Epithelial cell of esophagus (primary cell): ENCODE measurements around the gene ATXN10.
"Not testable (repeated sequence)": the region's sequence is repeated elsewhere in the genome, so short reads cannot be mapped to it uniquely, and the experiment has no call there.

Source experiments
- DNase-seq: peaks from one replicate; pipeline ENCODE4 v3.0.0; 2010; ENCODE audit warnings: low read depth
- H3K4me3 ChIP-seq: 2 replicates; pipeline ENCODE4 v1.5.1; 2011; ENCODE audit warnings: mild to moderate bottlenecking, low read length, control low read depth
- CTCF ChIP-seq: IDR thresholded peaks from 2 replicates; pipeline ENCODE4 v1.5.1; 2011; ENCODE audit warnings: low read depth, mild to moderate bottlenecking, low read length, control low read depth, inconsistent platforms; ENCODE audit not compliant: insufficient read depth; ENCODE audit errors: missing control alignments

Gene ATXN10

GRCh38 chr22:45710469-45710868, 38.8 kb downstream of the ATXN10 start:
- DNase-seq: no peak
- H3K4me3 ChIP-seq: no peak overlapping the region

GRCh38 chr22:45714390-45714789, 42.8 kb downstream of the ATXN10 start:
- not testable (repeated sequence) for H3K4me3 ChIP-seq, DNase-seq

More at GRCh38 chr22:45710469-45710868, 38.8 kb downstream of the ATXN10 start:
- TF ChIP-seq CTCF: no peak

- no peak for TF ChIP-seq CTCF
- no peak overlapping the region for H3K4me3 ChIP-seq
- peak; percentile 71 for DNase-seq
Measured at GRCh38 chr22:45717789-45718188, 46.2 kb downstream of the ATXN10 start.

- TF ChIP-seq CTCF: no peak
- H3K4me3 ChIP-seq: no peak overlapping the region
- no peak for DNase-seq
Measured at GRCh38 chr22:45718391-45718790, 46.8 kb downstream of the ATXN10 start.

- DNase-seq: peak; percentile 47
- H3K4me3 ChIP-seq: no peak overlapping the region
- TF ChIP-seq CTCF: no peak
Measured at GRCh38 chr22:45720839-45721378, 49.3 kb downstream of the ATXN10 start.

- no peak overlapping the region for H3K4me3 ChIP-seq
- no peak for TF ChIP-seq CTCF
- no peak for DNase-seq
Measured at GRCh38 chr22:45722006-45722405, 50.4 kb downstream of the ATXN10 start.

- H3K4me3 ChIP-seq: no peak overlapping the region
- DNase-seq: no peak
- TF ChIP-seq CTCF: no peak
Measured at GRCh38 chr22:45726081-45726480, 54.4 kb downstream of the ATXN10 start.
